D721Med (cell line): ENCODE results near the gene ZNF148.

Experiments used
- DNase-seq: peaks from one replicate; pipeline ENCODE4 v3.0.0; 2011; ENCODE audit warnings: low spot score; ENCODE audit not compliant: insufficient read length
- FAIRE-seq: peaks from 2 replicates; lab custom pipeline; 2011; peaks lifted over from hg19 to GRCh38; lab: Jason Lieb, UNC
- CTCF ChIP-seq: IDR thresholded peaks from 2 replicates; pipeline ENCODE4 v1.5.1; 2012; ENCODE audit warnings: mild to moderate bottlenecking, control low read depth; ENCODE audit not compliant: insufficient read depth; ENCODE audit errors: missing control alignments

ZNF148 gene

GRCh38 chr3:125322166-125322565 lies 53.0 kb downstream of the ZNF148 start:
- FAIRE-seq (no peak), DNase-seq (no peak)
- TF ChIP-seq CTCF: no peak

- no peak for TF ChIP-seq CTCF
- FAIRE-seq: peak; percentile 41
- no peak for DNase-seq
These were observed 55.4 kb downstream of the ZNF148 start for GRCh38 chr3:125319765-125320164.

- no peak for FAIRE-seq
- no peak for DNase-seq
- TF ChIP-seq CTCF: no peak
These were observed 56.3 kb downstream of the ZNF148 start for GRCh38 chr3:125318871-125319270.

- TF ChIP-seq CTCF: no peak
- DNase-seq: no peak
- no peak for FAIRE-seq
These were observed 56.8 kb downstream of the ZNF148 start for GRCh38 chr3:125318167-125318865.

- FAIRE-seq (no peak), DNase-seq (no peak)
- TF ChIP-seq CTCF: no peak
These were observed 57.4 kb downstream of the ZNF148 start for GRCh38 chr3:125317761-125318160.

- FAIRE-seq (no peak), DNase-seq (no peak)
- no peak for TF ChIP-seq CTCF
These were observed 58.2 kb downstream of the ZNF148 start for GRCh38 chr3:125316949-125317348.

- DNase-seq: no peak
- FAIRE-seq: no peak
- no peak for TF ChIP-seq CTCF
These were observed 58.9 kb downstream of the ZNF148 start for GRCh38 chr3:125316246-125316645.
